ENCODE measurements around the gene CDK2. TPM values are rescaled to one million over a fixed set of nuclear protein-coding genes. Genes with fewer than 3 reads are reported as not detected.
A peak's percentile ranks its signal among the peaks of the same experiment; 100 is the strongest.
"Not testable (repeated sequence)": the region's sequence is repeated elsewhere in the genome, so short reads cannot be mapped to it uniquely, and the experiment has no call there.

The CDK2 gene
- total and polyA plus RNA-seq, 3 donors from 2014 or later = 16.5 to 20.3 (median 19.8) TPM

GRCh38 chr12:55997535-55997859 is 30.9 kb downstream of the CDK2 start:
- intact Hi-C loops (cut with DNase I; ENCODE audit: low total_unique reads) = no loop called here
- H3K27me3 ChIP-seq = no peaks in the 10 kb centered on the region
- H3K36me3 ChIP-seq (ENCODE audit: low read depth, missing control alignments) = no peaks in the 10 kb centered on the region
- H3K4me1 ChIP-seq = peaks cover 13% of the 10 kb centered on the region
- TF ChIP-seq POLR2A (IDR thresholded peaks at IDR 0.05) (no peak), CTCF (IDR thresholded peaks at IDR 0.05) (no peak)
- WGBS, 2 donors = 0% methylated on average over 4 of the region's 5 CpGs
- no peaks in the 10 kb centered on the region for H3K9me3 ChIP-seq
- H3K27ac ChIP-seq = peak overlapping the region; percentile 68 to 74
- DNase-seq = no peak
- H3K4me3 ChIP-seq = peak overlapping the region; percentile 43 to 68

- H3K9me3 ChIP-seq; DNase-seq; H3K36me3 ChIP-seq (ENCODE audit: low read depth, missing control alignments); H3K27ac ChIP-seq; H3K4me3 ChIP-seq; intact Hi-C loops (cut with DNase I; ENCODE audit: low total_unique reads); H3K27me3 ChIP-seq: not testable (repeated sequence)
- 61 to 74% methylated on average over 6 of the region's 6 CpGs for WGBS, 2 donors
- peaks cover 13% of the 10 kb centered on the region for H3K4me1 ChIP-seq
These were observed 32.9 kb downstream of the CDK2 start for GRCh38 chr12:55999522-55999921.

GRCh38 chr12:55999999-56000540 is 33.4 kb downstream of the CDK2 start:
- DNase-seq; H3K27ac ChIP-seq; H3K27me3 ChIP-seq; intact Hi-C loops (cut with DNase I; ENCODE audit: low total_unique reads); H3K36me3 ChIP-seq (ENCODE audit: low read depth, missing control alignments); H3K9me3 ChIP-seq: not testable (repeated sequence)
- peak overlapping the region; percentile 0 to 45 for H3K4me3 ChIP-seq
- WGBS, 2 donors = 81 to 86% methylated on average over 11 to 33 of the region's 33 CpGs
- H3K4me1 ChIP-seq = peaks cover 13% of the 10 kb centered on the region

- Histone ChIP-seq H3K27ac (no peak overlapping the region), H3K36me3 (ENCODE audit: low read depth, missing control alignments) (no peaks in the 10 kb centered on the region), H3K27me3 (no peaks in the 10 kb centered on the region), H3K9me3 (no peaks in the 10 kb centered on the region), H3K4me3 (no peak overlapping the region), H3K4me1 (peaks cover 7% of the 10 kb centered on the region)
- WGBS, 2 donors = 80 to 89% methylated on average over 7 of the region's 7 CpGs
- no peak for TF ChIP-seq CTCF (IDR thresholded peaks at IDR 0.05)
- TF ChIP-seq POLR2A (IDR thresholded peaks at IDR 0.05) = no peak
- intact Hi-C loops (cut with DNase I; ENCODE audit: low total_unique reads) = no loop called here
- DNase-seq = no peak
These were observed 35.0 kb downstream of the CDK2 start for GRCh38 chr12:56001487-56002100.

- H3K4me3 ChIP-seq; H3K36me3 ChIP-seq (ENCODE audit: low read depth, missing control alignments); H3K27me3 ChIP-seq; intact Hi-C loops (cut with DNase I; ENCODE audit: low total_unique reads); H3K27ac ChIP-seq; H3K4me1 ChIP-seq; DNase-seq; H3K9me3 ChIP-seq: not testable (repeated sequence)
- 73 to 97% methylated on average over 4 to 5 of the region's 5 CpGs for WGBS, 2 donors
These were observed 36.7 kb downstream of the CDK2 start for GRCh38 chr12:56003376-56003775.

GRCh38 chr12:56004211-56004610 is 37.6 kb downstream of the CDK2 start:
- H3K36me3 ChIP-seq (ENCODE audit: low read depth, missing control alignments) = no peaks in the 10 kb centered on the region
- H3K9me3 ChIP-seq = no peaks in the 10 kb centered on the region
- no peaks in the 10 kb centered on the region for H3K27me3 ChIP-seq
- WGBS, 2 donors = 94 to 100% methylated on average over 1 to 10 of the region's 10 CpGs
- intact Hi-C loops (cut with DNase I; ENCODE audit: low total_unique reads) = no loop called here
- H3K4me3 ChIP-seq = no peak overlapping the region
- no peak overlapping the region for H3K27ac ChIP-seq
- peaks cover 3% of the 10 kb centered on the region for H3K4me1 ChIP-seq
- TF ChIP-seq CTCF (IDR thresholded peaks at IDR 0.05) (no peak), POLR2A (IDR thresholded peaks at IDR 0.05) (no peak)
- DNase-seq = no peak
